ENCODE measurements around the gene MTCL1. TPM values are rescaled to one million over a fixed set of nuclear protein-coding genes. Genes with fewer than 3 reads are reported as not detected.

Gene MTCL1
- total and polyA plus RNA-seq, 2 of the 8 experiments (the other 6 are each of a cell fraction or from before 2014, with no cell fraction given): 16.6 to 60.8 TPM

DNA sequence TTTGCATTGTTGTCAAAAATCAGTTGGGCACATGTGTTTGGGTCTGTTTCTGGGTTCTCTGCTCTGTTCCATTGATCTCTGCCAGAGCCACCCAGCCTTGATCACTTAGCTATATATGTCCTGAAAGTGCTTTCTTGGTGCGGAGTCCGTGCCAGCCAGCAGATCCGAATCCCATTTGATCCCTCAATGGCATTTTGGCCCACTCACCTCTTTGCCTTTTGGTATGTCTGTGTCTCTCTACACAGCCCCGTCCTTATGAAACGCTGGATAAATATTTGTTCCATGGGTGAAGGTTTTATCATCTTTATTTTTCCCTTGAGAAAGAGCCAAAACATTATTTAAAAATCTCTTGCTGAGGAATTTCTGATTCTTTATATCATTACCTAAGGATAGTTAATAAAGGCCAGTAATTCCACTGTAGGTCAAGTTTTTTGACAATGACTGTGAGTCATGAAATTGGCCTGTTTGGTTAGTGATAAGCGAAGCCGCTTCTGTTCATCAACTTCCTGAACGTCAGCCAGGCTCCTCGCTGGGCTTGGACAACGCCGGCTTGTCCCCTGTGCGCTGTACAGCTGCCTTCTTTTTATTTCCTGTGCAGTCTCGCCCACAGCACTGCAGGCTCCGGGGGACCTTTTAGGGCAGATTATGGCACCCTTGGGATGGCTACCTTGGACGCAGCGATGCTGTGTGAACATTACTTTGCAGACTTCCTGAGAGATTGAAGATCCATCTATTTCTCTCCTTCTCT, 24.9 kb downstream of the MTCL1 start:
- DNase-seq (ENCODE audit: low read depth in 1 of 2, low spot score in 2 of 2) (no peak), FAIRE-seq (no peak)
- no peaks in the 10 kb centered on the region; the same call in 1 of the 2 replicates for H3K79me1 ChIP-seq (ENCODE audit: low read depth, low read length)
- no peak overlapping the region for H3K4me2 ChIP-seq (ENCODE audit: insufficient read depth in 1 of 2, low read depth in 2 of 2, low read length in 2 of 2)
- H2BK12ac ChIP-seq (ENCODE audit: low read depth, low read length): no peak overlapping the region
- H3K18ac ChIP-seq (ENCODE audit: extremely low read depth, low read length): no peak overlapping the region
- no peak overlapping the region for H4K5ac ChIP-seq (ENCODE audit: insufficient read length, low read depth, low read length)
- no peak overlapping the region for H2BK20ac ChIP-seq (ENCODE audit: low read length)
- peaks cover 0 to 4% (median 4%) of the 10 kb centered on the region in 4 experiments; a peak in 4 of 8 replicates for H3K36me3 ChIP-seq (ENCODE audit: control insufficient read depth in 2 of 4, insufficient read depth in 4 of 4, low read length in 3 of 4)
- H3K4me3 ChIP-seq (ENCODE audit: extremely low read depth in 1 of 4, insufficient read depth in 2 of 4, low read depth in 3 of 4, low read length in 4 of 4): no peak overlapping the region
- H3K23ac ChIP-seq (ENCODE audit: insufficient read length): no peak overlapping the region
- H3K27ac ChIP-seq (ENCODE audit: low read depth, low read length): no peak overlapping the region
- no peak overlapping the region for H4K8ac ChIP-seq (ENCODE audit: extremely low read depth, insufficient read depth, low read length)
- no peak overlapping the region for H4K91ac ChIP-seq (replicated peaks; ENCODE audit: insufficient read length, low read length)
- H3K9me3 ChIP-seq (ENCODE audit: insufficient read depth in 2 of 2, low read depth in 1 of 2, low read length in 1 of 2): no peaks in the 10 kb centered on the region
- ChIA-PET POLR2A (ENCODE audit: partially characterized antibody) (interaction anchor here (0.7 kb wide), 1 partner anchor 380 kb away, joined by 4 read pairs; no protein-coding TSS in a partner anchor), CTCF (ENCODE audit: partially characterized antibody) (interaction anchor here (0.7 kb wide), 1 partner anchor 168 kb away, joined by 3 read pairs; no protein-coding TSS in a partner anchor)
- peak overlapping the region; percentile 53; the same call in 1 of the 2 replicates for H2AK5ac ChIP-seq (ENCODE audit: low read depth, low read length)
- no peak overlapping the region for H3K56ac ChIP-seq (replicated peaks; ENCODE audit: insufficient read length, low read depth, low read length)
- H3K79me2 ChIP-seq (ENCODE audit: control insufficient read depth in 1 of 2, insufficient read depth in 2 of 2, low read length in 2 of 2): peaks cover 0 to 32% of the 10 kb centered on the region in 2 experiments; a peak in 2 of 4 replicates
- WGBS, 2 experiments (ENCODE audit: extremely low coverage in 1 of 2, insufficient coverage in 1 of 2, insufficient read length in 1 of 2, insufficient replicate concordance in 2 of 2, low coverage in 1 of 2, low lambda C conversion rate in 2 of 2, missing lambda C conversion rate in 1 of 2): 90% methylated on average over 16 of the region's 16 CpGs; no CpG with 5 or more reads in 1 of the 2 experiments
- H3K14ac ChIP-seq (ENCODE audit: insufficient read length): no peak overlapping the region
- no peak overlapping the region for H2BK15ac ChIP-seq (ENCODE audit: low read length)
- no peak overlapping the region for H2BK5ac ChIP-seq (ENCODE audit: low read depth, low read length)
- H2AFZ ChIP-seq (ENCODE audit: low read length): no peak overlapping the region
- H3K27me3 ChIP-seq (replicated peaks in 1 of 4; ENCODE audit: control insufficient read depth in 3 of 4, extremely low read depth in 1 of 4, insufficient read depth in 3 of 4, low read length in 3 of 4): no peaks in the 10 kb centered on the region
- H3K23me2 ChIP-seq (ENCODE audit: low read depth, low read length): no peaks in the 10 kb centered on the region
- H3K9ac ChIP-seq (replicated peaks in 1 of 4; ENCODE audit: extremely low read depth in 1 of 4, low read depth in 3 of 4, low read length in 3 of 4): no peak overlapping the region
- H3K4me1 ChIP-seq (replicated peaks in 1 of 4; ENCODE audit: control insufficient read depth in 3 of 4, insufficient read depth in 4 of 4, low read length in 3 of 4): peaks cover 2 to 14% (median 6%) of the 10 kb centered on the region in 4 experiments; a peak in 6 of 7 replicates
- H2BK120ac ChIP-seq (replicated peaks; ENCODE audit: low read depth, low read length): no peak overlapping the region
- no peaks in the 10 kb centered on the region for H4K20me1 ChIP-seq (replicated peaks in 1 of 2; ENCODE audit: control insufficient read depth in 1 of 2, insufficient read depth in 2 of 2, low read length in 2 of 2)
- no peak overlapping the region for H3K4ac ChIP-seq (replicated peaks; ENCODE audit: insufficient read length, low read depth, low read length)
- no peak for TF ChIP-seq CBX5 (IDR thresholded peaks at IDR 0.05; ENCODE audit: low read depth, low read length)
